Glutamatergic neuron (in vitro differentiated cells): Measurements from ENCODE around the gene UST. TPM values are rescaled to one million over a fixed set of nuclear protein-coding genes. Genes with fewer than 3 reads are reported as not detected.

Source experiments
- DNase-seq: peaks from one replicate; pipeline ENCODE4 v3.0.0; 2022
- H3K27ac Mint-ChIP-seq: one replicate; pipeline ENCODE4 v1.8.0; 2020; ENCODE audit warnings: mild to moderate bottlenecking, mixed read lengths, inconsistent platforms; ENCODE audit not compliant: unreplicated experiment
- H3K27me3 Mint-ChIP-seq: one replicate; pipeline ENCODE4 v1.8.0; 2020; ENCODE audit warnings: mild to moderate bottlenecking, moderate library complexity, mixed read lengths, inconsistent platforms; ENCODE audit not compliant: unreplicated experiment
- H3K36me3 Mint-ChIP-seq: one replicate; pipeline ENCODE4 v1.8.0; 2020; ENCODE audit warnings: mild to moderate bottlenecking, mixed read lengths, inconsistent platforms; ENCODE audit not compliant: unreplicated experiment
- H3K4me1 Mint-ChIP-seq: one replicate; pipeline ENCODE4 v1.8.0; 2020; ENCODE audit warnings: mild to moderate bottlenecking, low read depth, mixed read lengths, inconsistent platforms; ENCODE audit not compliant: unreplicated experiment
- H3K4me3 Mint-ChIP-seq: one replicate; pipeline ENCODE4 v1.8.0; 2020; ENCODE audit warnings: mild to moderate bottlenecking, mixed read lengths, inconsistent platforms; ENCODE audit not compliant: unreplicated experiment
- H3K9me3 Mint-ChIP-seq: one replicate; pipeline ENCODE4 v1.8.0; 2020; ENCODE audit warnings: mild to moderate bottlenecking, moderate library complexity, mixed read lengths, inconsistent platforms; ENCODE audit not compliant: unreplicated experiment
- total RNA-seq: library from RNA; stranded (reverse); fragmentation: NEBNext Ultra II Directional; extraction: Animal tissue kit (Norgen Biotek cat#: 25700); gene quantifications from one replicate; pipeline ENCODE4 v1.2.1, GENCODE V29; 2021; ENCODE audit not compliant: unreplicated experiment
- TF ChIP-seq, protein P1 (sequence below): fragments of 200-600 bp; sonication (generic); IDR thresholded peaks from one replicate; pipeline ENCODE4 v1.5.0; 2021; ENCODE audit not compliant: partially characterized antibody, unreplicated experiment

Gene UST
- total RNA-seq, 1 donor from 2014 or later = 11.2 TPM

GRCh38 chr6:148793721-148794120 lies 46.9 kb downstream of the UST start:
- Mint-ChIP-seq H3K27ac (no peak overlapping the region), H3K4me1 (peaks cover 21% of the 10 kb centered on the region), H3K27me3 (no peaks in the 10 kb centered on the region), H3K36me3 (no peaks in the 10 kb centered on the region), H3K9me3 (no peaks in the 10 kb centered on the region), H3K4me3 (no peak overlapping the region)
- TF ChIP-seq, protein P1, sequence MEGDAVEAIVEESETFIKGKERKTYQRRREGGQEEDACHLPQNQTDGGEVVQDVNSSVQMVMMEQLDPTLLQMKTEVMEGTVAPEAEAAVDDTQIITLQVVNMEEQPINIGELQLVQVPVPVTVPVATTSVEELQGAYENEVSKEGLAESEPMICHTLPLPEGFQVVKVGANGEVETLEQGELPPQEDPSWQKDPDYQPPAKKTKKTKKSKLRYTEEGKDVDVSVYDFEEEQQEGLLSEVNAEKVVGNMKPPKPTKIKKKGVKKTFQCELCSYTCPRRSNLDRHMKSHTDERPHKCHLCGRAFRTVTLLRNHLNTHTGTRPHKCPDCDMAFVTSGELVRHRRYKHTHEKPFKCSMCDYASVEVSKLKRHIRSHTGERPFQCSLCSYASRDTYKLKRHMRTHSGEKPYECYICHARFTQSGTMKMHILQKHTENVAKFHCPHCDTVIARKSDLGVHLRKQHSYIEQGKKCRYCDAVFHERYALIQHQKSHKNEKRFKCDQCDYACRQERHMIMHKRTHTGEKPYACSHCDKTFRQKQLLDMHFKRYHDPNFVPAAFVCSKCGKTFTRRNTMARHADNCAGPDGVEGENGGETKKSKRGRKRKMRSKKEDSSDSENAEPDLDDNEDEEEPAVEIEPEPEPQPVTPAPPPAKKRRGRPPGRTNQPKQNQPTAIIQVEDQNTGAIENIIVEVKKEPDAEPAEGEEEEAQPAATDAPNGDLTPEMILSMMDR = no peak
- DNase-seq = no peak

- Mint-ChIP-seq H3K27me3 (no peaks in the 10 kb centered on the region), H3K4me3 (no peak overlapping the region), H3K27ac (no peak overlapping the region)
Measured at GRCh38 chr6:148794797-148795196, 48.0 kb downstream of the UST start.

GRCh38 chr6:148795563-148795962 lies 48.7 kb downstream of the UST start:
- H3K9me3 Mint-ChIP-seq = no peaks in the 10 kb centered on the region
- no peak for DNase-seq
- H3K36me3 Mint-ChIP-seq = no peaks in the 10 kb centered on the region
- H3K27me3 Mint-ChIP-seq = no peaks in the 10 kb centered on the region
- H3K27ac Mint-ChIP-seq = no peak overlapping the region
- no peak overlapping the region for H3K4me3 Mint-ChIP-seq
- H3K4me1 Mint-ChIP-seq = peaks cover 21% of the 10 kb centered on the region
- TF ChIP-seq, protein P1 = no peak

More at GRCh38 chr6:148794797-148795196, 48.0 kb downstream of the UST start:
- TF ChIP-seq, protein P1 = no peak
- no peak for DNase-seq
- H3K9me3 Mint-ChIP-seq = no peaks in the 10 kb centered on the region
- no peaks in the 10 kb centered on the region for H3K36me3 Mint-ChIP-seq
- H3K4me1 Mint-ChIP-seq = peaks cover 21% of the 10 kb centered on the region

- H3K27ac Mint-ChIP-seq = no peak overlapping the region
- peaks cover 16% of the 10 kb centered on the region for H3K4me1 Mint-ChIP-seq
- H3K27me3 Mint-ChIP-seq = no peaks in the 10 kb centered on the region
- no peaks in the 10 kb centered on the region for H3K36me3 Mint-ChIP-seq
- no peak overlapping the region for H3K4me3 Mint-ChIP-seq
- TF ChIP-seq, protein P1 = no peak
- H3K9me3 Mint-ChIP-seq = peaks cover 1% of the 10 kb centered on the region
- DNase-seq = no peak
Measured at GRCh38 chr6:148799647-148800046, 52.8 kb downstream of the UST start.

- no peak for DNase-seq
- TF ChIP-seq, protein P1 = no peak
- peaks cover 1% of the 10 kb centered on the region for H3K9me3 Mint-ChIP-seq
- H3K27me3 Mint-ChIP-seq = no peaks in the 10 kb centered on the region
- no peak overlapping the region for H3K27ac Mint-ChIP-seq
- H3K4me1 Mint-ChIP-seq = peaks cover 19% of the 10 kb centered on the region
- H3K36me3 Mint-ChIP-seq = no peaks in the 10 kb centered on the region
- no peak overlapping the region for H3K4me3 Mint-ChIP-seq
Measured at GRCh38 chr6:148800536-148800935, 53.7 kb downstream of the UST start.
